ENCODE measurements around the gene AFAP1L2. TPM values are rescaled to one million over a fixed set of nuclear protein-coding genes. Genes with fewer than 3 reads are reported as not detected.

AFAP1L2 gene
- total and polyA plus RNA-seq, 7 donors, result 2.5 to 26.0 (median 7.9) TPM

DNA sequence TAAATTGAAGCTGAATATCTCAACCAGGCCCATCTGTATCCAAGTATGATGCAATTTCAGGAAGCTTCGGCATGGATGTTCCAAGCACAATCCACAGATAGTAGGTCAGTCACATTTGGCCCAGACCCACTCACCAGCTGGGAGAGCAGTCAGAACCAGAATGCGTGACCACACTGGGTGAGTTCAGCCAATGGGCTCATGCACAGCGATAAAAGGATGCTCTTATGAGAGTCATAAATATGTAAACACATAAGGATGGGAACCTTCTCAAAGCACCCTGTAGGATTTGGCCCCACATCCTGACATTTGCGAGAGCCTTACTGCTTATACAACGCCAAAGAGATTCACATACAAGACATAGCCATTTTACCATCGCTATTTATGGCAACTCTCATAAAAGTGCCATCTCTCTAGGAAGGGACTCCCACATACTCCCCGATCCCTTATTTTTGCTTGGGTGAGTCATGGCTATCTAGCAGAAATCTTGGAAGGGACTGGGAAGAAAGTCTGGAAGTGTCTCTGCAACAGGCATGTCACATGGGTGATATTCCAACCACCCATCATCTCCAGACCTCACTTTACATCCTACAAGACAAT is 3.0 kb downstream of the AFAP1L2 start:
- 76 to 86% methylated on average over 7 of the region's 7 CpGs for WGBS, 2 donors
- H3K27ac ChIP-seq, result peak overlapping the region; percentile 62 to 78 (median 73)
- H3K4me3 ChIP-seq, result no peak overlapping the region
- no peaks in the 10 kb centered on the region for H3K9me3 ChIP-seq
- H3K36me3 ChIP-seq, result no peaks in the 10 kb centered on the region
- intact Hi-C loops (cut with DNase I), result loop anchor here (5.0 kb wide), 1 partner anchor 54 kb away; no protein-coding TSS in a partner anchor
- H3K4me1 ChIP-seq, result peaks cover 0 to 84% (median 62%) of the 10 kb centered on the region in 4 donors
- H3K27me3 ChIP-seq, result peaks cover 0 to 13% (median 5%) of the 10 kb centered on the region in 3 donors
- TF ChIP-seq POLR2A (IDR thresholded peaks at IDR 0.05), result no peak
- TF ChIP-seq POLR2AphosphoS5 (IDR thresholded peaks at IDR 0.05), result peak; percentile 32 to 77 (median 70)
- DNase-seq, result peak; percentile 94

- Histone ChIP-seq H3K4me3 (no peak overlapping the region), H3K9me3 (no peaks in the 10 kb centered on the region), H3K36me3 (no peaks in the 10 kb centered on the region), H3K4me1 (peaks cover 0 to 86% (median 62%) of the 10 kb centered on the region in 4 donors), H3K27me3 (peaks cover 0 to 13% (median 5%) of the 10 kb centered on the region in 3 donors), H3K27ac (peak overlapping the region; percentile 45 to 78 (median 73))
- intact Hi-C loops (cut with DNase I), result loop anchor here (5.0 kb wide), 1 partner anchor 53 kb away; no protein-coding TSS in a partner anchor
- no peak for TF ChIP-seq EP300 (IDR thresholded peaks at IDR 0.05)
- TF ChIP-seq POLR2A (IDR thresholded peaks at IDR 0.05), result no peak
- TF ChIP-seq POLR2AphosphoS5 (IDR thresholded peaks at IDR 0.05), result no peak
- TF ChIP-seq, protein P1, sequence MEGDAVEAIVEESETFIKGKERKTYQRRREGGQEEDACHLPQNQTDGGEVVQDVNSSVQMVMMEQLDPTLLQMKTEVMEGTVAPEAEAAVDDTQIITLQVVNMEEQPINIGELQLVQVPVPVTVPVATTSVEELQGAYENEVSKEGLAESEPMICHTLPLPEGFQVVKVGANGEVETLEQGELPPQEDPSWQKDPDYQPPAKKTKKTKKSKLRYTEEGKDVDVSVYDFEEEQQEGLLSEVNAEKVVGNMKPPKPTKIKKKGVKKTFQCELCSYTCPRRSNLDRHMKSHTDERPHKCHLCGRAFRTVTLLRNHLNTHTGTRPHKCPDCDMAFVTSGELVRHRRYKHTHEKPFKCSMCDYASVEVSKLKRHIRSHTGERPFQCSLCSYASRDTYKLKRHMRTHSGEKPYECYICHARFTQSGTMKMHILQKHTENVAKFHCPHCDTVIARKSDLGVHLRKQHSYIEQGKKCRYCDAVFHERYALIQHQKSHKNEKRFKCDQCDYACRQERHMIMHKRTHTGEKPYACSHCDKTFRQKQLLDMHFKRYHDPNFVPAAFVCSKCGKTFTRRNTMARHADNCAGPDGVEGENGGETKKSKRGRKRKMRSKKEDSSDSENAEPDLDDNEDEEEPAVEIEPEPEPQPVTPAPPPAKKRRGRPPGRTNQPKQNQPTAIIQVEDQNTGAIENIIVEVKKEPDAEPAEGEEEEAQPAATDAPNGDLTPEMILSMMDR (IDR thresholded peaks at IDR 0.05), result no peak
- DNase-seq, result peak; percentile 63
- 52% methylated on average over 3 of the region's 3 CpGs for whole genome bisulfite sequencing, 2 donors
Measured at GRCh38 chr10:114400091-114400490, 4.2 kb downstream of the AFAP1L2 start.

- no peaks in the 10 kb centered on the region for H3K9me3 ChIP-seq
- H3K27ac ChIP-seq, result peak overlapping the region; percentile 45 to 78 (median 73)
- peaks cover 0 to 81% (median 57%) of the 10 kb centered on the region in 4 donors for H3K4me1 ChIP-seq
- no peak for DNase-seq
- TF ChIP-seq, protein P1 (IDR thresholded peaks at IDR 0.05), result no peak
- TF ChIP-seq POLR2A (IDR thresholded peaks at IDR 0.05) (no peak), EP300 (IDR thresholded peaks at IDR 0.05) (no peak), POLR2AphosphoS5 (IDR thresholded peaks at IDR 0.05) (no peak)
- no peaks in the 10 kb centered on the region for H3K36me3 ChIP-seq
- peaks cover 0 to 12% (median 5%) of the 10 kb centered on the region in 3 donors for H3K27me3 ChIP-seq
- WGBS, 2 donors, result 80 to 82% methylated on average over 6 of the region's 6 CpGs
- no peak overlapping the region for H3K4me3 ChIP-seq
- intact Hi-C loops (cut with DNase I), result no loop called here
Measured at GRCh38 chr10:114399576-114399975, 4.7 kb downstream of the AFAP1L2 start.

GRCh38 chr10:114398587-114399331 is 5.5 kb downstream of the AFAP1L2 start:
- Histone ChIP-seq H3K4me3 (no peak overlapping the region), H3K27me3 (peaks cover 0 to 4% (median 0%) of the 10 kb centered on the region in 3 donors), H3K4me1 (peaks cover 0 to 76% (median 53%) of the 10 kb centered on the region in 4 donors), H3K27ac (peak overlapping the region; percentile 57 to 78 (median 70)), H3K9me3 (no peaks in the 10 kb centered on the region), H3K36me3 (no peaks in the 10 kb centered on the region)
- DNase-seq, result peak; percentile 63
- no peak for TF ChIP-seq EP300 (IDR thresholded peaks at IDR 0.05)
- no peak for TF ChIP-seq POLR2A (IDR thresholded peaks at IDR 0.05)
- TF ChIP-seq, protein P1 (IDR thresholded peaks at IDR 0.05), result no peak
- no peak for TF ChIP-seq POLR2AphosphoS5 (IDR thresholded peaks at IDR 0.05)
- intact Hi-C loops (cut with DNase I), result no loop called here
- 86 to 89% methylated on average over 10 of the region's 10 CpGs for WGBS, 2 donors

- Histone ChIP-seq H3K27ac (peak overlapping the region; percentile 57 to 78 (median 64)), H3K4me1 (peaks cover 0 to 72% (median 51%) of the 10 kb centered on the region in 4 donors), H3K4me3 (peak overlapping the region in 3 of 4 donors; percentile 4 to 9 (median 8)), H3K36me3 (no peaks in the 10 kb centered on the region), H3K27me3 (no peaks in the 10 kb centered on the region), H3K9me3 (no peaks in the 10 kb centered on the region)
- intact Hi-C loops (cut with DNase I), result no loop called here
- 51 to 80% methylated on average over 6 of the region's 6 CpGs for WGBS, 2 donors
- DNase-seq, result peak; percentile 74
- no peak for TF ChIP-seq EP300 (IDR thresholded peaks at IDR 0.05)
- TF ChIP-seq, protein P1 (IDR thresholded peaks at IDR 0.05), result no peak
Measured at GRCh38 chr10:114397651-114398145, 6.6 kb downstream of the AFAP1L2 start.
